ENCODE measurements around the gene GNPDA1. TPM values are rescaled to one million over a fixed set of nuclear protein-coding genes. Genes with fewer than 3 reads are reported as not detected.
A peak's percentile ranks its signal among the peaks of the same experiment; 100 is the strongest.

GNPDA1 gene
- total RNA-seq, 3 donors from 2014 or later, result 32.6 to 46.4 (median 38.3) TPM

DNA sequence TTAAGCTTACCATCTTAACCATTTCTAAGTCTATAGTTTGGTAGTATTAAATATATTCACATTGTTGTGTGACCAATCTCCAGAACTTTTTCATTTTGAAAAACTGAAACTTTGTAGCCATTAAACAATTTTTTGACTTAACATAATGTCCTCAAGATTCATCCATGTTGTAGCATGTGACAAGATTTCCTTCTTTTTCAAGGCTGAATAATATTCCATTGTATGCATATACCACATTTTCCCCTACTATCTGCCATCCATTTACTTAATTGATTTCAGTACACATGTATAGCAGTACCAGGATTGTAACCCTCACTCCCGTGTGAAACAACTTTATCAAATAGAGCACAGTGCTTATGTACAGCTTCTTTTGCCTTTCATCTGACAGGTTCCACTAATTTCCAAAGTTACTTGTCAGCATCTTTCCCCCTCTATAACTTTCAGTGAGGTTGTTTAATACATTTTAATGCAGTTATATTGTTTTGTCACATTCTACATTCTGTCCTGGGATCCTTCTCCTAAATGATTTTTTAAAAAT, 7.4 kb upstream of the GNPDA1 start:
- no peaks in the 10 kb centered on the region for H3K36me3 ChIP-seq
- no peak overlapping the region for H3K27ac ChIP-seq
- intact Hi-C loops (cut with DNase I; ENCODE audit: low total_unique reads), result no loop called here
- DNase-seq (ENCODE audit: low spot score in 2 of 2), result no peak
- TF ChIP-seq POLR2A (IDR thresholded peaks at IDR 0.05) (no peak), POLR2AphosphoS5 (IDR thresholded peaks at IDR 0.05) (no peak)
- TF ChIP-seq, protein P1, sequence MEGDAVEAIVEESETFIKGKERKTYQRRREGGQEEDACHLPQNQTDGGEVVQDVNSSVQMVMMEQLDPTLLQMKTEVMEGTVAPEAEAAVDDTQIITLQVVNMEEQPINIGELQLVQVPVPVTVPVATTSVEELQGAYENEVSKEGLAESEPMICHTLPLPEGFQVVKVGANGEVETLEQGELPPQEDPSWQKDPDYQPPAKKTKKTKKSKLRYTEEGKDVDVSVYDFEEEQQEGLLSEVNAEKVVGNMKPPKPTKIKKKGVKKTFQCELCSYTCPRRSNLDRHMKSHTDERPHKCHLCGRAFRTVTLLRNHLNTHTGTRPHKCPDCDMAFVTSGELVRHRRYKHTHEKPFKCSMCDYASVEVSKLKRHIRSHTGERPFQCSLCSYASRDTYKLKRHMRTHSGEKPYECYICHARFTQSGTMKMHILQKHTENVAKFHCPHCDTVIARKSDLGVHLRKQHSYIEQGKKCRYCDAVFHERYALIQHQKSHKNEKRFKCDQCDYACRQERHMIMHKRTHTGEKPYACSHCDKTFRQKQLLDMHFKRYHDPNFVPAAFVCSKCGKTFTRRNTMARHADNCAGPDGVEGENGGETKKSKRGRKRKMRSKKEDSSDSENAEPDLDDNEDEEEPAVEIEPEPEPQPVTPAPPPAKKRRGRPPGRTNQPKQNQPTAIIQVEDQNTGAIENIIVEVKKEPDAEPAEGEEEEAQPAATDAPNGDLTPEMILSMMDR (IDR thresholded peaks at IDR 0.05), result no peak
- H3K4me1 ChIP-seq, result no peaks in the 10 kb centered on the region
- no peaks in the 10 kb centered on the region for H3K27me3 ChIP-seq
- H3K4me3 ChIP-seq, result no peak overlapping the region
- H3K9me3 ChIP-seq, result no peaks in the 10 kb centered on the region

- Histone ChIP-seq H3K36me3 (no peaks in the 10 kb centered on the region), H3K27me3 (no peaks in the 10 kb centered on the region), H3K4me3 (no peak overlapping the region), H3K4me1 (no peaks in the 10 kb centered on the region), H3K27ac (no peak overlapping the region), H3K9me3 (no peaks in the 10 kb centered on the region)
- intact Hi-C loops (cut with DNase I; ENCODE audit: low total_unique reads), result no loop called here
- DNase-seq (ENCODE audit: low spot score in 2 of 2), result no peak
- TF ChIP-seq POLR2A (IDR thresholded peaks at IDR 0.05) (no peak), POLR2AphosphoS5 (IDR thresholded peaks at IDR 0.05) (no peak)
- TF ChIP-seq, protein P1 (IDR thresholded peaks at IDR 0.05), result no peak
Observed at GRCh38 chr5:142017832-142018427, 5.1 kb upstream of the GNPDA1 start.

GRCh38 chr5:142016556-142016955, 3.7 kb upstream of the GNPDA1 start:
- H3K27ac ChIP-seq, result no peak overlapping the region
- H3K4me3 ChIP-seq, result no peak overlapping the region
- no peak for DNase-seq (ENCODE audit: low spot score in 2 of 2)
- TF ChIP-seq POLR2AphosphoS5 (IDR thresholded peaks at IDR 0.05) (no peak), POLR2A (IDR thresholded peaks at IDR 0.05) (no peak)
- TF ChIP-seq, protein P1 (IDR thresholded peaks at IDR 0.05), result no peak
- intact Hi-C loops (cut with DNase I; ENCODE audit: low total_unique reads), result no loop called here
- no peaks in the 10 kb centered on the region for H3K27me3 ChIP-seq
- no peaks in the 10 kb centered on the region for H3K36me3 ChIP-seq
- no peaks in the 10 kb centered on the region for H3K9me3 ChIP-seq
- H3K4me1 ChIP-seq, result peaks cover 0 to 4% of the 10 kb centered on the region in 2 donors

DNA sequence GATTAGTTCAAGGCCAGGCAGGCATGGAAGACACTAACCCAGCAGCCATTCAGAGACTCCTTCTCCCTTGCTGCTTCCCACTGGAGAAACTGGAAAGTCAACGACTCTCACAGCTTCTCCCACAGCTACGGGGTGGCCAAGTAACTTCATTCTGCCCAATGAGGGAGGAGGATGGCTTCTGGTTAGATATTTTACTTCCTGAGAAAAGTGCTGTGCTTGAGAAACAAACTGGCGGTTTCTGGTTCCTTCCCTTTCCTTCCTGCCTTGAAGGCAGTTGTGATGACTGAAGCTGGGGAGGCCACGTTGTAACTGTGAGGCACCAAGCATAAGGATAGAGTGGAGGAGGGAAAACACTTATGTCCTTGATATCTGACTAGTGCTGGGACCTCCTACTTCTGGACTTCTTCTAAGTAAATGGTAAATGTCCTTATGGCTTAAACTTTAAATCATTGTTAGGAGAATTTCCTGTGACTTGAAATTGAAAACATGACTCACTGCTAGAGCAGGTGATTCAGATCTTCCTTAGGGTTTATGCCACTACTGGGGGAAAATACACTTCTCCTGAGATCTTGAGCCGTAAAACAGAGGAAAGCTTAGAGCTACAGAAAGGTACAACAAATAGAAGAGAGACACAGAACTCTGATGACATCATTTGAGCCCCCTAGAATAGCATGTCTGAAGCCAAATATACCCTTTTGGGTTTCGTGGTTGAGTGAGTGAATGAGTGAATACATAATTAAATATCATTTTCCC, 3.1 kb upstream of the GNPDA1 start:
- H3K9me3 ChIP-seq, result no peaks in the 10 kb centered on the region
- TF ChIP-seq POLR2A (IDR thresholded peaks at IDR 0.05), result no peak
- no peak for TF ChIP-seq POLR2AphosphoS5 (IDR thresholded peaks at IDR 0.05)
- TF ChIP-seq, protein P1 (IDR thresholded peaks at IDR 0.05), result no peak
- H3K4me1 ChIP-seq, result peaks cover 0 to 4% of the 10 kb centered on the region in 2 donors
- intact Hi-C loops (cut with DNase I; ENCODE audit: low total_unique reads), result no loop called here
- peak overlapping the region; percentile 25 to 30 for H3K27ac ChIP-seq
- no peaks in the 10 kb centered on the region for H3K36me3 ChIP-seq
- no peaks in the 10 kb centered on the region for H3K27me3 ChIP-seq
- H3K4me3 ChIP-seq, result no peak overlapping the region
- DNase-seq (ENCODE audit: low spot score in 2 of 2), result no peak
